PFSK-1 (cell line): ENCODE data around the gene ITGB6.

ENCODE experiments used
- FOXP2 ChIP-seq: optimal IDR thresholded peaks from 2 replicates; pipeline ENCODE3; 2011; ENCODE audit warnings: borderline replicate concordance, control low read depth, inconsistent platforms; ENCODE audit not compliant: insufficient read depth; ENCODE audit errors: extremely low read length, extremely low read depth
- POLR2AphosphoS5 ChIP-seq: IDR thresholded peaks from 2 replicates; pipeline ENCODE4 v1.6.1; 2012; ENCODE audit warnings: low read depth, mild to moderate bottlenecking, control low read depth, low read length, moderate library complexity
- REST ChIP-seq, 2 experiments: IDR thresholded peaks; 2 replicates each; pipeline versions ENCODE4 v1.6.1 to v1.8.0; 2011 to 2012; ENCODE audit warnings: low read depth in 2 of 2, low read length in 2 of 2, control low read depth in 1 of 2, inconsistent platforms in 1 of 2, mild to moderate bottlenecking in 1 of 2, moderate library complexity in 1 of 2; ENCODE audit not compliant: insufficient read depth in 1 of 2
- SIN3A ChIP-seq: IDR thresholded peaks from 2 replicates; pipeline ENCODE4 v1.6.1; 2012; ENCODE audit warnings: mild to moderate bottlenecking, low read length, moderate library complexity, borderline replicate concordance; ENCODE audit not compliant: insufficient read depth
- TAF1 ChIP-seq: IDR thresholded peaks from 2 replicates; pipeline ENCODE4 v1.6.1; 2012; ENCODE audit warnings: low read length, control low read depth, borderline replicate concordance; ENCODE audit not compliant: insufficient read depth

GRCh38 chr2:160111951-160112798, 87.9 kb downstream of the ITGB6 start:
- no peak for TF ChIP-seq POLR2AphosphoS5
- no peak for TF ChIP-seq TAF1
- TF ChIP-seq SIN3A, result no peak
- no peak for TF ChIP-seq REST (IDR thresholded peaks at IDR 0.05; ENCODE audit: insufficient read depth in 1 of 2, low read depth in 2 of 2, low read length in 2 of 2)
- TF ChIP-seq FOXP2, result no peak
